ENCODE data around the gene CFAP61.

The CFAP61 gene

GRCh38 chr20:20366551-20366875 lies 314.2 kb downstream of the CFAP61 start:
- Histone ChIP-seq H2BK120ac (ENCODE audit: low read depth, low read length) (no peak overlapping the region), H3K27me3 (ENCODE audit: control insufficient read depth in 1 of 2, insufficient read depth in 1 of 2, low read length in 2 of 2) (peaks cover 82 to 88% of the 10 kb centered on the region in 2 experiments), H3K27ac (ENCODE audit: low read length, poor library complexity, severe bottlenecking) (no peak overlapping the region), H4K8ac (ENCODE audit: low read length) (no peak overlapping the region), H3K36me3 (ENCODE audit: control insufficient read depth in 1 of 2, insufficient read depth in 2 of 2, low read depth in 1 of 2, low read length in 2 of 2) (no peaks in the 10 kb centered on the region), H3K4me2 (ENCODE audit: low read length, poor library complexity, severe bottlenecking) (no peak overlapping the region), H4K91ac (ENCODE audit: low read length) (no peak overlapping the region), H3K4me1 (ENCODE audit: control insufficient read depth, insufficient read depth, low read depth, low read length) (peaks cover 43% of the 10 kb centered on the region), H3K9me3 (ENCODE audit: control insufficient read depth, low read length) (no peaks in the 10 kb centered on the region), H3K4me3 (ENCODE audit: insufficient read depth in 1 of 2, low read depth in 1 of 2, low read length in 2 of 2) (no peak overlapping the region), H3K4ac (ENCODE audit: low read depth in 1 of 2, low read length in 2 of 2) (no peak overlapping the region), H2AFZ (ENCODE audit: low read depth, low read length) (no peak overlapping the region), H3K23ac (ENCODE audit: low read length in 2 of 2) (no peak overlapping the region), H3K9ac (ENCODE audit: low read length) (no peak overlapping the region), H3K18ac (ENCODE audit: low read depth in 1 of 2, low read length in 2 of 2) (no peak overlapping the region), H2AK5ac (ENCODE audit: low read length, severe bottlenecking) (no peak overlapping the region), H2BK5ac (ENCODE audit: low read depth, low read length, poor library complexity, severe bottlenecking) (no peak overlapping the region), H2BK15ac (ENCODE audit: low read depth, poor library complexity, severe bottlenecking) (no peak overlapping the region), H3K14ac (ENCODE audit: low read length in 2 of 2) (no peak overlapping the region), H3K79me1 (replicated peaks; ENCODE audit: low read length, poor library complexity, severe bottlenecking) (no peaks in the 10 kb centered on the region), H2BK12ac (ENCODE audit: low read length in 2 of 2) (no peak overlapping the region)
- no peak for DNase-seq
- WGBS = 2% methylated on average over 12 of the region's 19 CpGs

- Histone ChIP-seq H4K8ac (ENCODE audit: low read length) (no peak overlapping the region), H3K18ac (ENCODE audit: low read depth in 1 of 2, low read length in 2 of 2) (no peak overlapping the region), H3K79me1 (replicated peaks; ENCODE audit: low read length, poor library complexity, severe bottlenecking) (no peaks in the 10 kb centered on the region), H4K91ac (ENCODE audit: low read length) (no peak overlapping the region), H2BK120ac (ENCODE audit: low read depth, low read length) (no peak overlapping the region), H2BK5ac (ENCODE audit: low read depth, low read length, poor library complexity, severe bottlenecking) (no peak overlapping the region), H3K36me3 (ENCODE audit: control insufficient read depth in 1 of 2, insufficient read depth in 2 of 2, low read depth in 1 of 2, low read length in 2 of 2) (no peaks in the 10 kb centered on the region), H3K27me3 (ENCODE audit: control insufficient read depth in 1 of 2, insufficient read depth in 1 of 2, low read length in 2 of 2) (peaks cover 84 to 88% of the 10 kb centered on the region in 2 experiments), H3K4me1 (ENCODE audit: control insufficient read depth, insufficient read depth, low read depth, low read length) (peaks cover 43% of the 10 kb centered on the region), H3K9me3 (ENCODE audit: control insufficient read depth, low read length) (no peaks in the 10 kb centered on the region), H3K14ac (ENCODE audit: low read length in 2 of 2) (no peak overlapping the region), H3K4me3 (ENCODE audit: insufficient read depth in 1 of 2, low read depth in 1 of 2, low read length in 2 of 2) (no peak overlapping the region), H3K4ac (ENCODE audit: low read depth in 1 of 2, low read length in 2 of 2) (no peak overlapping the region), H3K4me2 (ENCODE audit: low read length, poor library complexity, severe bottlenecking) (peak overlapping the region; percentile 28), H2BK15ac (ENCODE audit: low read depth, poor library complexity, severe bottlenecking) (no peak overlapping the region), H3K23ac (ENCODE audit: low read length in 2 of 2) (no peak overlapping the region), H2AK5ac (ENCODE audit: low read length, severe bottlenecking) (no peak overlapping the region), H3K9ac (ENCODE audit: low read length) (no peak overlapping the region), H2AFZ (ENCODE audit: low read depth, low read length) (no peak overlapping the region), H3K27ac (ENCODE audit: low read length, poor library complexity, severe bottlenecking) (no peak overlapping the region), H2BK12ac (ENCODE audit: low read length in 2 of 2) (no peak overlapping the region)
- no peak for DNase-seq
- 1% methylated on average over 63 of the region's 63 CpGs for WGBS
These were observed 314.7 kb downstream of the CFAP61 start for GRCh38 chr20:20366876-20367574.

GRCh38 chr20:20367575-20368417 lies 315.5 kb downstream of the CFAP61 start, which contains the start of gene INSM1:
TSS of gene INSM1 (plus strand) at chr20:20368104. CDS start at chr20:20368268, 164 bp downstream.
- 1% methylated on average over 66 of the region's 108 CpGs for WGBS
- Histone ChIP-seq H3K4me1 (ENCODE audit: control insufficient read depth, insufficient read depth, low read depth, low read length) (peaks cover 43% of the 10 kb centered on the region), H2BK15ac (ENCODE audit: low read depth, poor library complexity, severe bottlenecking) (no peak within 1 kb of the TSS), H3K36me3 (ENCODE audit: control insufficient read depth in 1 of 2, insufficient read depth in 2 of 2, low read depth in 1 of 2, low read length in 2 of 2) (no peaks in the 10 kb centered on the region), H4K8ac (ENCODE audit: low read length) (no peak within 1 kb of the TSS), H2BK12ac (ENCODE audit: low read length in 2 of 2) (no peak within 1 kb of the TSS), H3K4me3 (ENCODE audit: insufficient read depth in 1 of 2, low read depth in 1 of 2, low read length in 2 of 2) (peak within 1 kb of the TSS in 1 of 2 experiments; percentile 33), H2AK5ac (ENCODE audit: low read length, severe bottlenecking) (no peak within 1 kb of the TSS), H2AFZ (ENCODE audit: low read depth, low read length) (no peak within 1 kb of the TSS), H3K27ac (ENCODE audit: low read length, poor library complexity, severe bottlenecking) (no peak within 1 kb of the TSS), H2BK5ac (ENCODE audit: low read depth, low read length, poor library complexity, severe bottlenecking) (no peak within 1 kb of the TSS), H3K4ac (ENCODE audit: low read depth in 1 of 2, low read length in 2 of 2) (no peak within 1 kb of the TSS), H4K91ac (ENCODE audit: low read length) (no peak within 1 kb of the TSS), H3K23ac (ENCODE audit: low read length in 2 of 2) (no peak within 1 kb of the TSS), H3K4me2 (ENCODE audit: low read length, poor library complexity, severe bottlenecking) (peak within 1 kb of the TSS; percentile 76), H3K14ac (ENCODE audit: low read length in 2 of 2) (no peak within 1 kb of the TSS), H3K79me1 (replicated peaks; ENCODE audit: low read length, poor library complexity, severe bottlenecking) (no peaks in the 10 kb centered on the region), H3K9ac (ENCODE audit: low read length) (no peak within 1 kb of the TSS), H3K18ac (ENCODE audit: low read depth in 1 of 2, low read length in 2 of 2) (no peak within 1 kb of the TSS), H3K9me3 (ENCODE audit: control insufficient read depth, low read length) (no peaks in the 10 kb centered on the region), H2BK120ac (ENCODE audit: low read depth, low read length) (no peak within 1 kb of the TSS), H3K27me3 (ENCODE audit: control insufficient read depth in 1 of 2, insufficient read depth in 1 of 2, low read length in 2 of 2) (peaks cover 81 to 88% of the 10 kb centered on the region in 2 experiments)
- no peak for DNase-seq
